ENCODE measurements around the gene GTF2H4. TPM values are rescaled to one million over a fixed set of nuclear protein-coding genes. Genes with fewer than 3 reads are reported as not detected.

GTF2H4 gene
- total RNA-seq, 1 donor = 10.9 TPM

DNA sequence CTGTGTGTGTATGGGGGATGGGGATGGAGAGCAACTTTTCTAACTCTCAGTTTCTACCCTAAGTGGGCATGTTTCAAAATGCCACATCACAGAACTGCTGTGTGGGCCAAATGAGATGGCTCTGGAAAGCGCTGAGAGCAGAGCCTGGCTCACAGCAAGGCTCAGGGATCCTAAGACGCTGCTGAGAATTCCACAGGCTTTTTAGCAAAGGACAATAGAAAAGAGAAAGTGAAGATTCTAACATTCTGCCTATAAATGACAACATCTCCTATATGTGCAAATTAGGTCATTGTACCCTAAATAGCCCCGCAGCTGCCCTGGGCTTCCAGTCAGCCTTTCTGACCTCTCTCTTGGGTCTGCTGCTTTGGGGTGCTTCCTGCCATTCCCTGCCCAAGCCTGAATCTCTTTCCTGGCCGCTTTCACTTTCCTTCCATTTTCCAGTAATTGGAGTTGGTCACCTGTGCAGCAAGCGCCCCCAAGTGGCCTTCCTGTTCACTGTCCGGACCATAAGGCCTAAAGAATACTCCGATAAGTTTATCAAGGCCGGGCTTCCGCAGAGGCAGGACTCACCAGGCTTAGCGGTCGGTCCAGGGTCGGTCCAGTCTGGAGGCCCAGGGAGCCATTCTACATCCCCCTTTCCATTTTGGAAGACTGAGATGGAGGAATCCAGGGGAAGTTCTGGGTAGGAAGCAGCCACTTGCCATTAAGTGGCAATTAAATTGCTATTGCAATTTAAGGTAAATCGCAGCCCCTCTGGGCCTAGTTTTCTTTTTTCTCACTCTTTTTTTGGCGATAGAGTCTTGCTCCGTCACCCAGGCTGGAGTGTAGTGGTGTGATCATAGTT, 30.4 kb upstream of the GTF2H4 start:
- Histone ChIP-seq H3K36me3 (ENCODE audit: insufficient read depth, low read length) (no peaks in the 10 kb centered on the region), H2AFZ (ENCODE audit: low read length) (peak overlapping the region; percentile 89), H4K20me1 (ENCODE audit: insufficient read depth, low read length) (no peaks in the 10 kb centered on the region), H3K27ac (ENCODE audit: low read depth, low read length) (peak overlapping the region; percentile 65), H3K4me3 (ENCODE audit: insufficient read depth, low read length) (peak overlapping the region; percentile 65), H3K4me2 (ENCODE audit: insufficient read depth, low read length) (peak overlapping the region; percentile 88), H3K27me3 (ENCODE audit: insufficient read depth, low read length) (no peaks in the 10 kb centered on the region), H3K79me2 (ENCODE audit: insufficient read depth, low read length) (no peaks in the 10 kb centered on the region), H3K9me3 (ENCODE audit: low read depth, low read length) (no peaks in the 10 kb centered on the region), H3K4me1 (ENCODE audit: insufficient read depth, low read length) (peaks cover 21% of the 10 kb centered on the region)
- TF ChIP-seq, protein P1, sequence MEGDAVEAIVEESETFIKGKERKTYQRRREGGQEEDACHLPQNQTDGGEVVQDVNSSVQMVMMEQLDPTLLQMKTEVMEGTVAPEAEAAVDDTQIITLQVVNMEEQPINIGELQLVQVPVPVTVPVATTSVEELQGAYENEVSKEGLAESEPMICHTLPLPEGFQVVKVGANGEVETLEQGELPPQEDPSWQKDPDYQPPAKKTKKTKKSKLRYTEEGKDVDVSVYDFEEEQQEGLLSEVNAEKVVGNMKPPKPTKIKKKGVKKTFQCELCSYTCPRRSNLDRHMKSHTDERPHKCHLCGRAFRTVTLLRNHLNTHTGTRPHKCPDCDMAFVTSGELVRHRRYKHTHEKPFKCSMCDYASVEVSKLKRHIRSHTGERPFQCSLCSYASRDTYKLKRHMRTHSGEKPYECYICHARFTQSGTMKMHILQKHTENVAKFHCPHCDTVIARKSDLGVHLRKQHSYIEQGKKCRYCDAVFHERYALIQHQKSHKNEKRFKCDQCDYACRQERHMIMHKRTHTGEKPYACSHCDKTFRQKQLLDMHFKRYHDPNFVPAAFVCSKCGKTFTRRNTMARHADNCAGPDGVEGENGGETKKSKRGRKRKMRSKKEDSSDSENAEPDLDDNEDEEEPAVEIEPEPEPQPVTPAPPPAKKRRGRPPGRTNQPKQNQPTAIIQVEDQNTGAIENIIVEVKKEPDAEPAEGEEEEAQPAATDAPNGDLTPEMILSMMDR (IDR thresholded peaks at IDR 0.05; ENCODE audit: extremely low read depth, low read depth, low read length) = peak; percentile 99
- peak; percentile 98 for DNase-seq (ENCODE audit: insufficient read length, low spot score, missing footprints)

DNA sequence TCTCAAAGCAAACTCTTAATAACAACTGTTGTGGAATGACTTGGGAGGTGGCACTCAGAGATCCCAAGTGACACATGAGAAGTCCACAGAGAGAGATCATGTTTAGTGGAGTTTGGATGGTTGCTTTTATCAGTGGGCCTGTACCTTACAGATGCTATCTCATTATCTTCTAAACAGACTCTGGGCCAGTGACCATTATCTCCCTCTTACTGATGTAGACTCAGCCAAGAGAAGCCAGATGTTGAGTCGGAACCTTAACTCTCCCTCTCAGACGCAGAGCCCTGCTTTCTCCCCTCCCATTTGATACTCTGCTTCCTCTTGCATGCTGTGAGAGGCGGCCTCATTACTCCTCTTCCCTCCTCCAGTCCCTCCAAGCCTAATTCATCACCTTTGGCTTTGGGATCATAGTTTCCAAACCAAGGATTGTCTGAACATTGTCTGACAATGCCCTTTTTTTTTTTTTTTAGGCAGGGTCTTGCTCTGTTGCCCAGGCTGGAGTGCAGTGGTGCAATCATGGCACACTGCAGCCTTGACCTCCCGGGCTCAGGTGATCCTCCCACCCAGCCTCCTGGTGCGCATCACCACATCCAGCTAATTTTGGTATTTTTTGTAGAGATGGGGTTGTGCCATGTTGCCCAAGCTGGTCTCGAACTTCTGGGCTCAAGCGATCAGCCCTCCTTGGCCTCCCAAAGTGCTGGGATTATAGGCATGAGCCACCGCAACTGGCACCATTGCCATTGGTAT, 28.2 kb upstream of the GTF2H4 start:
- no peak overlapping the region for H3K27ac ChIP-seq (ENCODE audit: low read depth, low read length)
- TF ChIP-seq, protein P1 (IDR thresholded peaks at IDR 0.05; ENCODE audit: extremely low read depth, low read depth, low read length) = no peak
- DNase-seq (ENCODE audit: insufficient read length, low spot score, missing footprints) = peak; percentile 18
- no peak overlapping the region for H3K4me3 ChIP-seq (ENCODE audit: insufficient read depth, low read length)
- H3K4me2 ChIP-seq (ENCODE audit: insufficient read depth, low read length) = no peak overlapping the region
- no peaks in the 10 kb centered on the region for H3K79me2 ChIP-seq (ENCODE audit: insufficient read depth, low read length)
- no peaks in the 10 kb centered on the region for H3K36me3 ChIP-seq (ENCODE audit: insufficient read depth, low read length)
- no peaks in the 10 kb centered on the region for H3K27me3 ChIP-seq (ENCODE audit: insufficient read depth, low read length)
- H3K4me1 ChIP-seq (ENCODE audit: insufficient read depth, low read length) = peaks cover 23% of the 10 kb centered on the region
- no peak overlapping the region for H2AFZ ChIP-seq (ENCODE audit: low read length)
- H4K20me1 ChIP-seq (ENCODE audit: insufficient read depth, low read length) = no peaks in the 10 kb centered on the region
- no peaks in the 10 kb centered on the region for H3K9me3 ChIP-seq (ENCODE audit: low read depth, low read length)

DNA sequence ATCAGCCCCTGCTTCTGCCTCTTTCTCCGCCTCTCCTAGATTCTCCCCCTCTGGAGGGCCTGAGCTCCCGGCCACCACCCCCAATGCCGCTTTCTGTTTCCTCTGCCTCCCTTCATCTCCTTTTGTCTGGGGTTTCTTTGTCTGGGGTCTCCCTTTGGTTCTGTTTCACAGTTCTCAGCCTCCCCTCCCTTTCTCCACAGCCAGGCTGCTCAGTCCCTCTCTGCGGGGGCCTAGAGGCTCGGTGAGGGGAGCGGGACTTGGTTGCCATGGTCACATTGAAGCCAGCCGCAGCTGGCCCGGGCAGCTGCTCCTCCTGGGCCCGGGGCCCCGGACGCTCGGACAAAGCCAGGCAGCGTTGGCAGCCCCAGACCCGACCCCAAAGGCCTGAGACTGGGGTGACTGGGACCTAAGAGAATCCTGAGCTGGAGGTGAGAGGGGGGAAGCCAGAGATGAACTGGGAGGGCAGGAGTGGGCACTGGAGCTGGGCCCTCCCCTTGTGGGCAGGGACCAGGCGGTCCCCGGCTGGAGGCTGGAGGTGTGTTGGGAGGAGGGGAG, 27.2 kb upstream of the GTF2H4 start:
- no peak overlapping the region for H2AFZ ChIP-seq (ENCODE audit: low read length)
- H4K20me1 ChIP-seq (ENCODE audit: insufficient read depth, low read length) = no peaks in the 10 kb centered on the region

More for the DNA sequence above, 27.2 kb upstream of the GTF2H4 start:
- peak; percentile 43 for DNase-seq (ENCODE audit: insufficient read length, low spot score, missing footprints)
- Histone ChIP-seq H3K4me3 (ENCODE audit: insufficient read depth, low read length) (no peak overlapping the region), H3K27me3 (ENCODE audit: insufficient read depth, low read length) (no peaks in the 10 kb centered on the region), H3K79me2 (ENCODE audit: insufficient read depth, low read length) (peaks cover 9% of the 10 kb centered on the region), H3K4me2 (ENCODE audit: insufficient read depth, low read length) (no peak overlapping the region), H3K4me1 (ENCODE audit: insufficient read depth, low read length) (peaks cover 30% of the 10 kb centered on the region), H3K36me3 (ENCODE audit: insufficient read depth, low read length) (no peaks in the 10 kb centered on the region), H3K27ac (ENCODE audit: low read depth, low read length) (no peak overlapping the region), H3K9me3 (ENCODE audit: low read depth, low read length) (no peaks in the 10 kb centered on the region)
- TF ChIP-seq, protein P1 (IDR thresholded peaks at IDR 0.05; ENCODE audit: extremely low read depth, low read depth, low read length) = no peak
